HG03342 (cell line): ENCODE measurements around the gene NKD1.

Experiments
- ATAC-seq: cut with Tn5 transposase; IDR thresholded peaks from one replicate; pipeline ENCODE4 v1.9.1; 2021; ENCODE audit warnings: mild to moderate bottlenecking, moderate library complexity; ENCODE audit not compliant: unreplicated experiment

NKD1 gene

GRCh38 chr16:50610331-50611262 is 62.4 kb downstream of the NKD1 start:
- no peak for ATAC-seq

- ATAC-seq, result no peak
Observed at GRCh38 chr16:50611332-50611934, 63.2 kb downstream of the NKD1 start.

GRCh38 chr16:50611995-50612848 is 64.0 kb downstream of the NKD1 start:
- ATAC-seq, result no peak

GRCh38 chr16:50612849-50613198 is 64.6 kb downstream of the NKD1 start:
- no peak for ATAC-seq

DNA sequence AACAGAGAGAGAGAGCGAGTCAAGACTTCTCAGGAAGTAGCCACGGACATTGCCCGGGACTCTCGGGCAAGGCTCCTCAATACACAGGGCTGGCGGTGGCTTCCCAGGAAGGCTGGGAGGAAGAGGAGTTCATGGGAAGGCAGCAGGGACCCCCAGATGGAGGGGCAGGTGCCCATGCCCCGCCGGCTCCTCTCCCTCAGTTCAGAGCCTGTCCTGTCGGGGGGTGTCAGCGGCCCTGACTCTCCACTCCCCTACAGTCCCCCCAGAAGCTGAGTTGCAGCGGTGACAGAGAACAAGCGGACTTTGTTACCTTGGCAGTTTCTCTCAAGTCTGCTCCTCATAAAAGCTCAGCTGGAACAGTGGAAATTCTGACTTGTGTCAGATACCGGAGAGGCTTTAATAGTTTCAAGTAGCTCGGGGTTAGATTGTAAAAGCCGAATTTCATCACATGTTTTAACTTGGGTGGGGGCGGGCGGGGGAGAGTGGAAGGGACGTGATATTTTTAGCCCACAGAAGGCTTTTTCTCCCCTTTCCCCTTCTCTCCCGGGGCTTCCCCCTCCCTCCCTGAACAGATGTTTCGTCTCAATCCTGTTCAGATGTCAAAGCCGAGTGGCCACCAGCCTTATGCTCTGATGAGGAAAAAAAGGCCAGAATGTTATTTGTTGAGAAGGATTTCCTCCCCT is 65.2 kb downstream of the NKD1 start:
- ATAC-seq, result no peak

- no peak for ATAC-seq
Observed at GRCh38 chr16:50613964-50614474, 65.8 kb downstream of the NKD1 start.

DNA sequence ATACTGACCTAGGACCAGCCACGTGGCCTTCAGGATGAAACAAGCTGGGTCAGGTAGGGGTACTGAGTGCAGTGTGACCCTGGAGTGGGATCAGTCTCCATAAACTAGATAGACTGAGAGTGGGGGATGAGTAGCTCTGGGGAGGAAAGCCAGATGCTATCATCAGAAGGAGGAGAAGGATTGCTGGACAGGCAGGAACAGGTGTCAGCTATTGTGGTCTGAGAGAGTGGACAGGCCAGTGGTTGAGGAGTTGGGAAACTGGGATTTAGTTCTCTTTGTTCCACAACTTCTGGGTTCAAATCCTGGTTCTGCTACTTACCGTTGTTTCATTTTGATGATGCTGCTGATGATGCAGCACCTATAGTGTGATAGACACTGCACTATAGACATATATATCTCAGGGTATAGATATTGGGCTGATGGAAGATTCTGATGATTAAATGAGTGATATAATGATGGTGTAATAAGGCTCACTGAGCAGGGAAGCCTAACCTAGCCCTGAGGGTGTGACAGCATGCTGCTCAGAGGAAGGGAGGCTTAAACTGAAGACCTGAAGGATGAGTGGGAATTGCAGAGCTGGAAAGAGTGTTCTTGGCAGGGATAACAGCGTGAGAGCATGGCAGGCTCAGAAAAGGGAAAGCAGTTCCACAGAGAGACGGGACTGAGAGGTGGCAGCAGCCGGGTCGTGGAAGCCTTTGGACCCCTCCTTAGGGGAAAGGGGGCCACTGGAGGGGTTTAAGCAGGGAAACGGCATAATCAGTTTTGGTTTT is 66.9 kb downstream of the NKD1 start:
- no peak for ATAC-seq

DNA sequence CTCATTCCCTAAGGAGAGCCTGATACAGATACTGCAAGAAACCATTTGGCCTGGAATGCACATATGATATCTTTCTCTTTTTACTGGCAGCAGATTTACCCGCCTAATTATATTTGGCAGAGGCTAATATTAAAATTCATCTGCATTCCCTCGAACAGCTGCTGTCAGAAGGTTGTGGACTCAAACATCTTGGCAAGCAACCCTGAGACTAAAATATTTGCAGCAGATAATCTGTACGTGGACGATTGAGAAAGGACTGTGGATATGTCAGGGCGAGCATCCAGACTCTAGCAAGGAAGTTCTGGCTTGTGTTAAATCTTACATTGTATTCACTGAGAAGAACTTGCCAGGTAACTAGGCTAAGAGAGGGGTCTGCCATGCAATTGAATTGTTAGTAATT is 67.7 kb downstream of the NKD1 start:
- no peak for ATAC-seq

GRCh38 chr16:50616386-50616785 is 68.2 kb downstream of the NKD1 start:
- ATAC-seq, result no peak

DNA sequence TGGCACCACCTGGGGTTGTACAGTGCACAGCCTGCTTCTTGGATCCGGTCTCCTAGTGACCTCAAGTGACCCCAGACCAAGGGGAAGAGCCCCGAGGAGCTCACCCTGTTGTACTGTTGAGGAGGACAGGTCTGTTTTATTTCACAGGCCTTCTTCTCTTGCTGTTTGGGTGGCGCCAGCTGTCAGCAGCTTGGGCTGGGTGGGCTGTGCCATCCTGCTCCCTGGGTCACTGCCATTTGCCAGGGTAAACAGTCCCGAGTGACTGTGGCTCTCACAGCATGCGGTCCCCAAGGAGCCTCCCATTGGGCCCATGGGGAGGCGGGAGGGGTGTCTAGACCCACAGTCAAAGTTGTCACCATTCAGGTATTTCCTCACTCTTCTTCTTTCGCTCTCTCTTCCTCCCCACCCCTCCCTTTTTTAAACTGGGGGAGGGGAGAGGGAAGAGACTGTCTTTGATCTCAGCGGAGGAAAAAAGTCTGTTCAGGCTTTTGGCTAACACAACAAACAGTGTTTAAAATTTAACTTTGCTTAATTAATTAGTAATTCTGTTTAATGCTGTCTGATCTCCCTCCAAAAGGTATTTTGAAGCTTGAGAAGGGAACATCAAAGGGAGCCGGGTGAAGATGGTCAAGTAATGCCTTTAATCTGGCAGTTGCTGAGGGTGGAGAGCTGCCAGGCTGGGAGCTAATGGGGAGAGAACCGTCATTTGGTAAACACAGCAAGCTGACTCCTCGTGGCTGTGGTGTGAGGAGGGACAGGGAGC is 68.9 kb downstream of the NKD1 start:
- ATAC-seq, result no peak

- no peak for ATAC-seq
Observed at GRCh38 chr16:50617646-50618184, 69.5 kb downstream of the NKD1 start.

GRCh38 chr16:50618238-50618918 is 70.2 kb downstream of the NKD1 start:
- no peak for ATAC-seq

- no peak for ATAC-seq
Observed at GRCh38 chr16:50619702-50620491, 71.7 kb downstream of the NKD1 start.

DNA sequence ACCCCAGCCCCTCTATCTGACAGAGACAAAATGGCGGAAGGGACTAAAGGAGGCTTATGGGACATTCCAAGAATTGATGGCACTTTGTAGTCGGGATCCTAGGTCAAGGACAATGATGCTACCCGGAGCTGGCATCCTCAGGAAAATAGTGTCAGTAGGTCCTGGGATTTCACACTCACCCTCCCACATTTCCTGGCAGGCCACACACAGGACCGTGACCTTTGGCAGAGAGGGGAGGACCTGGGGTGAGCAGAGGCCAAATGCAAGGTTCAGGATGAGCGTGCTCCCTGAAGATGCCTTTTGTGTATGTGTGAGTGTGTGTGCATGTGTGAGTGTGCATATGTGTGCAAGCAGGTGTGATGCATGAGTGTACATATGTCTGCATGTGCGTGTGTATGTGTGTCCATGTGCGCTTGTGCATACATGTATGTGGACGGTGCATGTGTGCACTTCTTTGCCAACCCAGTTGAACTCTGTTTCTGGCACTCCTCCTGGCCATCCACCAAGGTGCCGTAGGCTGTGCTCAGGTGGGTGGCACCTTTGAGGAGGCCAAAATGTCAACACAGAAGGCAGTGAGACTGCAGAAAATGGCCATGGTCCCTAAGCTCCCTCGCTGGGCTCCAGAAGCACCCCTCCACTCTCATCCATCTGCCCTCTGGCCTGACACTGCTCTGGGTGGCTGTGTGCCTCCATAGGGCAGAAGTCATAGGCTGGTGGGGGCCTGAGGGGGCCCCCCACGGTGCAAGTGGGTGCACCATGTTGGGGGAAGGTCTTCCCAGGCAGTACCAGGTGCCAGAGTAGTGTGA is 72.7 kb downstream of the NKD1 start:
- no peak for ATAC-seq

GRCh38 chr16:50621452-50621792 is 73.2 kb downstream of the NKD1 start:
- no peak for ATAC-seq

DNA sequence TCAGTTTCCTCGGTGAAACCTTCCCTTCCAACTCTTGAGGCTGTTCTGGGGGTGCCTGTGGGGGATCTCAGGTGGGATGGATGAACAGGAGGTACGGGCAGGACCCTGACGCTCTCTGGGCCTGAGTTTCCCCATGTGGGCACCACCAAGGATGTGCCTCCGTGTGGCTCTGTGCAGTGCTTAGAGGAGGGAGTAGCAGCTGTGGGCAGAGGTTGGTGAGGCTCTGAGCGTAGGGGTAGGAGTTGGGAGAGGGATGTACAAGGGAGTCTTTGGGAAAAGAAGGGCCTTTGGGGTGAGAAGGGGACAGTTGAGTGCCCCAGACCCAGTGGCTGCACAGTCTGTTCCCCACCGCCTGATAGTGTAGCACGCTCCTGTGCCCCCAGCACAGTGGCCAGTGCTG is 73.8 kb downstream of the NKD1 start:
- ATAC-seq, result no peak
